Astrocyte of the spinal cord (primary cell): ENCODE data around the gene PPP1R14D.

Experiments
- DNase-seq: peaks from one replicate; pipeline ENCODE4 v3.0.0; 2011; ENCODE audit warnings: low read depth, low spot score
- H3K4me3 ChIP-seq: 2 replicates; pipeline ENCODE4 v1.5.1; 2011; ENCODE audit warnings: low read depth, mild to moderate bottlenecking, low read length, moderate library complexity
- in situ Hi-C: cut with HindIII; loops from 2 replicates; pipeline ENCODE4 v1.10.0; 2017; ENCODE audit warnings: low sequenced_read_pairs
- TF ChIP-seq, protein P1 (sequence below): IDR thresholded peaks from 2 replicates; pipeline ENCODE4 v1.5.1; 2012; ENCODE audit warnings: low read depth, mild to moderate bottlenecking, low read length, inconsistent platforms

PPP1R14D gene

DNA sequence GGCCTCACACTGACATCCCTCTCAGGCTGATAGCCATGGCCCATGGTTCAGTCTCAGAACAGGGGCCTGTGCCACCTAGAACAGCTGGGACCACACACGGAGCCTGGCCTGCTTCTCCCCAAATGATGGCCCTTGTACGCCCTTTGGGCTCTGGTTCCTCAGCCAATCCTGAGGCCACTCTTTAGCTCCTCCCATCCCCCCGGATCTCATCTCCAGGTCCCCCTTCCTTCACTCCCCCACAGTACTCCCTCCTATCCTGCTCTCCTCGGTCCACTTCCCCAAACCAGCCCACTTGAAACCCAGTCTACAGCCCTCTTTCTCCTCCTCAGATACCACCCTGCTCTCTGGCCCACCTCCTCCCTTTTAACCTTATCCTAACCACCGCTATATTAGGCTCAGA, 39.4 kb downstream of the PPP1R14D start:
- TF ChIP-seq, protein P1, sequence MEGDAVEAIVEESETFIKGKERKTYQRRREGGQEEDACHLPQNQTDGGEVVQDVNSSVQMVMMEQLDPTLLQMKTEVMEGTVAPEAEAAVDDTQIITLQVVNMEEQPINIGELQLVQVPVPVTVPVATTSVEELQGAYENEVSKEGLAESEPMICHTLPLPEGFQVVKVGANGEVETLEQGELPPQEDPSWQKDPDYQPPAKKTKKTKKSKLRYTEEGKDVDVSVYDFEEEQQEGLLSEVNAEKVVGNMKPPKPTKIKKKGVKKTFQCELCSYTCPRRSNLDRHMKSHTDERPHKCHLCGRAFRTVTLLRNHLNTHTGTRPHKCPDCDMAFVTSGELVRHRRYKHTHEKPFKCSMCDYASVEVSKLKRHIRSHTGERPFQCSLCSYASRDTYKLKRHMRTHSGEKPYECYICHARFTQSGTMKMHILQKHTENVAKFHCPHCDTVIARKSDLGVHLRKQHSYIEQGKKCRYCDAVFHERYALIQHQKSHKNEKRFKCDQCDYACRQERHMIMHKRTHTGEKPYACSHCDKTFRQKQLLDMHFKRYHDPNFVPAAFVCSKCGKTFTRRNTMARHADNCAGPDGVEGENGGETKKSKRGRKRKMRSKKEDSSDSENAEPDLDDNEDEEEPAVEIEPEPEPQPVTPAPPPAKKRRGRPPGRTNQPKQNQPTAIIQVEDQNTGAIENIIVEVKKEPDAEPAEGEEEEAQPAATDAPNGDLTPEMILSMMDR = no peak

GRCh38 chr15:40787991-40788390, 40.5 kb downstream of the PPP1R14D start:
- in situ Hi-C loops = no loop called here
- H3K4me3 ChIP-seq = no peak overlapping the region
- TF ChIP-seq, protein P1 = no peak
- DNase-seq = no peak

More for the DNA sequence above, 39.4 kb downstream of the PPP1R14D start:
- no peak for DNase-seq
- in situ Hi-C loops = no loop called here
- no peak overlapping the region for H3K4me3 ChIP-seq

DNA sequence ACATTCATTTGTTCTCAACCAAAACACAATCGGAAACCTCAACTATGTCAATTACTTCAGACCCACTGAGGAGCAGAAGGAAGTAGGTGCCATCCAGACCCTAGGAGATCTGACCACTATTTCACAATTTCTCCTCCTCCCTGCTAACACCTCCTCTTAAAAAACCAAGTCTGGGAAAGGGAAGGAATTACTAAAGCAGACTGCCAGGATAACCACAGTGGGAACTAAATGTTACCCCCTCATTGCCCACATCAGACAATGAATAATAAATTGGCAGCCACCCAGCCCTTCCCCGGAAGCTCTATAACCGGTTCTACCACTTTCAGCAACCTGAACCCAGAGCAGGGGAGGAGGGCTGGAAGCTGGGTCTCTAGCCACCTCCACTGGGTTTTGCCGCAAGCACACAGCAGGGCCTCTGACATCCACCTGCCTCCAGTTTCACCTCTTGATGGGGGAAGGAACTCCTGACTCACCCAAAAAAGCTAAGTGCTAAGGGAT, 41.1 kb downstream of the PPP1R14D start:
- in situ Hi-C loops = no loop called here
- DNase-seq = peak; percentile 87
- H3K4me3 ChIP-seq = no peak overlapping the region
- TF ChIP-seq, protein P1 = no peak

- H3K4me3 ChIP-seq = no peak overlapping the region
- in situ Hi-C loops = no loop called here
- TF ChIP-seq, protein P1 = no peak
- DNase-seq = no peak
Observed at GRCh38 chr15:40785814-40786213, 42.7 kb downstream of the PPP1R14D start.

GRCh38 chr15:40785164-40785563, 43.3 kb downstream of the PPP1R14D start:
- TF ChIP-seq, protein P1 = no peak
- in situ Hi-C loops = no loop called here
- no peak for DNase-seq
- H3K4me3 ChIP-seq = no peak overlapping the region

DNA sequence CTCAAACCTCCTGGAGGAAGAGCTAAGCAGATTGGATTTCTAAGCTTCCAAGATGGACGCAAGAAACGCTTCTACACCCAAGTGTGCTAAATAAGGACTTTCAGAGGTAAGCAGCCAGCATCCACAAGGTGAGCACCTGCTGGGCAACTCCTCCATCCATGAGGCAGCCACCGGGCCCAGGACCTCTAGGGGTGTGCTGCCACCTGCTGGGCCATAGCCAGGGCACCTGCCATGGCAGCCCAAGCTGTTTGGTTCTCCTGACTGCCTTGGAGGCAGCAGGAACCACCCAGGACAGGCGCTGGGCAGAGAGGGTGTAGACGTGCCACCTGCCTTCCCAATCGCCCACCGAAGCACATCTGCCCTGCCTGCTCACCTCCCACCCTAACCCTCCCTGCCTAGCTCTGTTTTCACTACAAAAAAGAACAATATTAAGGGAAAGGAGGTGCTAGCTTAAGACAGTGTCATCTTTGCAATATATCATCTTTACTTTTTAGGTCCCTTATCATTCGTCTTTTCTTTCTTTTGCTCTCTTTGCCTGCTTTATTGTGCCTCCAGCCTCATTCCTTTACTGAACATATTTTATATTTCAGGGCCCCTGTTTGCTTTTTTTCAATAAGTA, 45.8 kb downstream of the PPP1R14D start:
- in situ Hi-C loops = no loop called here
- DNase-seq = no peak
- no peak overlapping the region for H3K4me3 ChIP-seq
- TF ChIP-seq, protein P1 = peak; percentile 50
